GM19397 (cell line): Measurements from ENCODE around the gene ACADL.

Experiments used
- ATAC-seq: cut with Tn5 transposase; IDR thresholded peaks from one replicate; pipeline ENCODE4 v1.9.1; 2021; ENCODE audit warnings: mild to moderate bottlenecking, moderate library complexity; ENCODE audit not compliant: unreplicated experiment

Gene ACADL

GRCh38 chr2:210171309-210172218 is 53.7 kb downstream of the ACADL start, which contains the start of gene KANSL1L:
KANSL1L (minus strand) TSS chr2:210171409; CDS start chr2:210154582, 16,827 bp downstream.
- ATAC-seq: peak; percentile 75

GRCh38 chr2:210170446-210171303 is 54.6 kb downstream of the ACADL start:
- peak; percentile 68 for ATAC-seq

GRCh38 chr2:210170196-210170445 is 55.1 kb downstream of the ACADL start:
- no peak for ATAC-seq

- ATAC-seq: no peak
Measured at GRCh38 chr2:210169516-210170195, 55.6 kb downstream of the ACADL start.

GRCh38 chr2:210167227-210167626 is 58.0 kb downstream of the ACADL start:
- no peak for ATAC-seq

- no peak for ATAC-seq
Measured at GRCh38 chr2:210162466-210163124, 62.7 kb downstream of the ACADL start.

- no peak for ATAC-seq
Measured at GRCh38 chr2:210159059-210159458, 66.2 kb downstream of the ACADL start.

- ATAC-seq: no peak
Measured at GRCh38 chr2:210158236-210158635, 67.0 kb downstream of the ACADL start.

GRCh38 chr2:210157526-210157925 is 67.7 kb downstream of the ACADL start:
- ATAC-seq: no peak

- ATAC-seq: no peak
Measured at GRCh38 chr2:210147614-210148013, 77.6 kb downstream of the ACADL start.
